ENCODE measurements around the gene CHST11.
"Not testable (repeated sequence)": the region's sequence is repeated elsewhere in the genome, so short reads cannot be mapped to it uniquely, and the experiment has no call there.

CHST11 gene

DNA sequence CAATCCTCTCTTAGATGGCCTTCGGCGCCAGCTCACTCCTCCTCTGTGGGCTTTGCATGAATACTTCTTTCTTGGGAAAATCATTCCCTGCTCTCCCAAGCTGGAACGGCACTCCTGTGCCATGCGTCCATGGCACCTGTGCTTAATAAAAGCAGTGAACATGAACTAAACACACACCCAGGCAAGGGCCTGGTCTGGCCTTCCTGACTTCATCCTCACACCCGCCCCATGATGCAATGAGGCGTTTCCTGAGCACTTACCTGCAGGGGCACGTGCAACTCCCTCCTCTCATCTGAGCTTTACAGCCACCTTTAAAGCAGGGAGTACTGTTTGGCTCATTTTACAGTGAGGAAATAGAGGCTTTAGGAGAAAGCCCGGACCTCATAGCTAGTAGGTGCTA, 281.6 kb downstream of the CHST11 start:
- H3K27ac Mint-ChIP-seq: no peak overlapping the region
- H3K27me3 Mint-ChIP-seq: no peaks in the 10 kb centered on the region
- peaks cover 3% of the 10 kb centered on the region for H3K36me3 Mint-ChIP-seq
- H3K4me3 Mint-ChIP-seq: no peak overlapping the region
- H3K9me3 Mint-ChIP-seq: no peaks in the 10 kb centered on the region
- peaks cover 68% of the 10 kb centered on the region for H3K4me1 Mint-ChIP-seq

DNA sequence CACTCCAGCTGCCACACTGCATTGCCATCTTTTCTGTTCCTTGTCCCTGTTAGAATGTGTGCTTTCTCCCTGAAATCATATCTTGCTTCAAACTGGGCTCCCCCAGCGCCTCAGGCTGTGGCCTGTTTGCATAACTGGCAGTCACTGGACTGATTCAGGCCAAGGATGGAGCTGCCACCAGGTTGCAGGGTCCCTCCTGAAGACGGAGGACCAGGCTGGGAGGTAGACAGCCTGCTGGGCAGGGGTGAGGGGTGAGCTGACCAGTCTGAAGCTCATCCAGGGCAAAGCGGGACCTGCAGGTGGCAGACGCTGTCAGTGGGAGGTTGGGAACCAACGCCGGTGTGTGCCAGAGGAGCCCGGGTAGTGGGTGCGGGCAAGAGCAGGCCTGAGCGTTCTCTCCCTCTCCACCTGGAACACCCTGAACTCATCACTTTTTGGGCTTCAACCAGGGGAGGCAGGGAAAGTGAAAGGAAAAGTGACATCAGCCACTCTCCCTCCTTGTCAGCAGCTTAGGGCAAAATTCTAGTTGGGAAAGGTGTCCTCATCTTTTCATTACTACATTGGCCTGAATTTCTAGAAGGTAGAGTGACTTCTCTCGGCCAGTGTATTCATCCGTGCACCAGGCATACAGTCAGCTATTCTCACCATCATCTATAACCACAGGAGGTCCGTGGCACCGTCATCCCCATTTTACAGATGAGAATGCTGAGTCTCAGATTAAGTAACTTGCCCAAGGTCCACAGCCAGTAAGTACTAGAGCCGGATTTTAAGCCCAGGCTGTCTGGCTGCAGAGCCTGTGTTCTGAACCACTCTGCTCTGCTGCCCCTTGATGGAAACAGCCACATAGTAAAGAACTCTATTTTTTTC, 282.3 kb downstream of the CHST11 start:
- Mint-ChIP-seq H3K4me3 (no peak overlapping the region), H3K36me3 (peaks cover 3% of the 10 kb centered on the region), H3K4me1 (peaks cover 65% of the 10 kb centered on the region), H3K27me3 (no peaks in the 10 kb centered on the region), H3K9me3 (no peaks in the 10 kb centered on the region), H3K27ac (no peak overlapping the region)

DNA sequence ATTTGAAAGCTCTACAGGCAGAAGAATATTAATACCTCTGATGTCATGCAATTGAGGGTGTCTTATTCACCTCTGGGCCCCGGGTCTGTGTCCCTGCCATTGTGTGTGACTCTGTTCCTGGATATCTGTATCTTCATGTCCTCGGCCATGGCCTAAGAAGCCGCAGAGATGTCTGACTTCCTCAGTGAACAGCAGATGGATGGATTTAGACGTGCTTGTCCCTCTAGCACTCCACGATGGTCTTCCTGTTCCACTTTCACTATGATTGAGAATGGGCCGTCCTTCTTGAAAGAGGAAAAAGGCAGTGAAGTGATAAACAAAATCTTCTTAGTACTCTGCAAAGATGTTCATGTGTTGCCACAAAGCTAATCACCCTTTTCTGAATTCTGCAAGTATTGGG, 283.9 kb downstream of the CHST11 start:
- no peak overlapping the region for H3K4me3 Mint-ChIP-seq
- H3K27me3 Mint-ChIP-seq: no peaks in the 10 kb centered on the region
- peaks cover 61% of the 10 kb centered on the region for H3K4me1 Mint-ChIP-seq
- no peaks in the 10 kb centered on the region for H3K9me3 Mint-ChIP-seq
- H3K36me3 Mint-ChIP-seq: peaks cover 3% of the 10 kb centered on the region
- H3K27ac Mint-ChIP-seq: peak overlapping the region; percentile 19

DNA sequence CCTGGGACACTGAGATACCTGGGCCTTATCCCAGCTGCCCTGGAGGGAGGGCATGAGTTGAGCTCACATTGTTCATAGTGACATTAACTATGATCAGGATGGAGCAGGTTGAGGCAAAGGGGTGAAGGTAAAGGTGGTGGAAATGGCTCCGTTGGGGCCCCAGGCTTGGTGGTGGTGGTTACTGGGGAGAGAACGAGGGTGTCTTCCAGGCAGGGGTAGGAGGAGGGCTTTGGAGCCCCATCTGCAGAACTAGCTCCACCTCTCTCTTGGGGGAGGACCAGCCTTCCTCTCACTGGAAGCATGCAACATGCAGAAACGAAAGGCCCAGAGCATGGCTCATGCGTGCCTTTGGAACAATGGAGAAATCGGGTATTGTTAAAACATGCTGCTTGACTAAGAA, 284.3 kb downstream of the CHST11 start:
- H3K9me3 Mint-ChIP-seq: no peaks in the 10 kb centered on the region
- peaks cover 62% of the 10 kb centered on the region for H3K4me1 Mint-ChIP-seq
- H3K36me3 Mint-ChIP-seq: peaks cover 3% of the 10 kb centered on the region
- peak overlapping the region; percentile 19 for H3K27ac Mint-ChIP-seq
- H3K4me3 Mint-ChIP-seq: no peak overlapping the region
- no peaks in the 10 kb centered on the region for H3K27me3 Mint-ChIP-seq

DNA sequence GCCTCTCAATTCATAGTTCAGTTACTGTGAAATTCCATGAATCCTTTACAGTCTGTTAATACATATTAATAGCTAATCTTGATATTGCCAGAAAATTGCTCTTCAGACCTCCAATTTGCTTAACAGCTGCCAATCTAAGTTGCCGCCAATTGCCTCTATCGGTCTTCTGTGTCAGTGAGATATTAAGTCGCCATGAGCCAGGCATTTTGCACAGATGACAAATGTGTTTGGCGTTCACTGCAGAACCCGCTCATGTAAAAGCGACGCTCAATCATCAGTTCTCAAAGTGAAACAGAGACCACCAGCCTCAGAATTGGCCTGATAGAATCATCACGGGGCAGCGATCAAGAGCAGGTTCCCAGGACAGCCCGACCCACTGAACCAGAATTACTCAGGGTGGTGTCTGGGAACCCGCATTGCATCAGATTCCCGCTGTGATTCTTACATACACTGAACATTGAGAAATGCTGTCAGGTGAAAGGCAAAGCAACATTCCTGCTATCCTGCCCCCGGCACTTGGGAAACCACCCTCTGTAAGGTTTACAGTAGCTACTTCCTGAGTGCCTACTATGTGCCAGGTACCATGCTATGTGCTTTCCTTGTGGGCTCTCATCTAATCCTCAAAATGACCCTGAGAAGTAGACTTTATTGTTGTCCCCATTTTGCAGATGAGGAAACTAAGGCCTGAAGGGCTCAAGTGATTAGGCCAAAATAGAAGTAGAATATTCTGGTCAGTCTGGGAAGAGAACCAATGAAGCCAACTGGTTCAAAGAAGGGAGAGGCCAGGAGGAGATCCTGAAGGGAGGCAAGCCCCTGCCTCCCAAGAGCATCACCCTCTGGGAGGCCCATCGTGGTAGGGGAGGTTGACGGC, 285.0 kb downstream of the CHST11 start:
- H3K4me3 Mint-ChIP-seq: no peak overlapping the region
- H3K9me3 Mint-ChIP-seq: no peaks in the 10 kb centered on the region
- no peak overlapping the region for H3K27ac Mint-ChIP-seq
- H3K36me3 Mint-ChIP-seq: peaks cover 3% of the 10 kb centered on the region
- H3K4me1 Mint-ChIP-seq: peaks cover 64% of the 10 kb centered on the region
- no peaks in the 10 kb centered on the region for H3K27me3 Mint-ChIP-seq

DNA sequence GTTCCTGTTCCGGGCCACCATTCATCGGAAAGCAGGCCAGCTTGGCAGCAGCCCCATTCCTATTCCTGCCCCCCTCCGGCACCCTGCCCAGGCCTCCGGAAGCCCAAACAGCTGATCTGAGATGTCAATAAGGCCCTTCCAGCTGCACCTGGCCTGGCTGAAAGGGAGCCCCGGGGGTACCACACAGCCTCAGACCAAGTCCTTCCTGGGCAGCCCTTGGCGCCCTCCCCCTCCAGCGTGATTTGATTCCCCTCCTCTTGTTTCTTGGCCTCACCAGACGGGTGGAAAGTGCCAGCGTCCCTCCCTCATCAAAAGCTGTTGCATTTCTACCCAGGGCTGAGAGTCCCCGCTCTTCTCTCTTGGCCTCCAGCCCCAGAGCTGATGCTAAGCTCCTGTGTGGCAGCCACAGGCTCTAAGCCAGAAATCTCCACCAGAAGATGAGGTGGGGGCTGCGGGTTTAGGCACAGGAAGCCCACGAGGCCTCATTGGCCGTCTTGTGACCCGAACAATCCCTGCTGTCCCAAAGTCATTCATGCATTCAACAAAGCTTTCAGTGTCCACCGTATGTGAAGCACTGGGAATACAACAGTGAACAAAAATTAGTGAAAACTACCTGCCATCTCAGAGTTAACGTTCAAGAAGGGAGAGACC, 285.9 kb downstream of the CHST11 start:
- no peak overlapping the region for H3K4me3 Mint-ChIP-seq

DNA sequence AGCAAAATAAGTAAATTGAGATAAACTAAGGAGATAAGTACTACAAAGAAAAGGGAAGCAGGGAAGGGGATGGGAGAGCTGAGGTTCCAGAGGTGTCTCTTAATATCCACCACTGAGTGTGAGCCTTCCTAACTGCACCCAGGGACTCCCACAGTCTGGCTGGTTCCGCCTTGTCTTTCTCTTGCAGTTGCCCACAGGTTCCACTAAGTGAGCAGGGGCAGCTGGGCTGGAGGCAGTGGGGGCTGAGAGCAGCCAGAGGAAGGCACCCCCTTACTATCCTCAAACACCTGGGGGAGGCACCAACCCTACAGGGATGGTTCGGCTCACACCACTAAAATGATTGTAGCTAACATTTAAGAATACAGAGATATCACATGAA, 286.4 kb downstream of the CHST11 start:
- Mint-ChIP-seq H3K4me1 (peaks cover 65% of the 10 kb centered on the region), H3K4me3 (no peak overlapping the region)

More for the DNA sequence above, 285.9 kb downstream of the CHST11 start:
- Mint-ChIP-seq H3K27me3 (no peaks in the 10 kb centered on the region), H3K9me3 (no peaks in the 10 kb centered on the region), H3K27ac (peak overlapping the region; percentile 53), H3K36me3 (peaks cover 3% of the 10 kb centered on the region), H3K4me1 (peaks cover 64% of the 10 kb centered on the region)

DNA sequence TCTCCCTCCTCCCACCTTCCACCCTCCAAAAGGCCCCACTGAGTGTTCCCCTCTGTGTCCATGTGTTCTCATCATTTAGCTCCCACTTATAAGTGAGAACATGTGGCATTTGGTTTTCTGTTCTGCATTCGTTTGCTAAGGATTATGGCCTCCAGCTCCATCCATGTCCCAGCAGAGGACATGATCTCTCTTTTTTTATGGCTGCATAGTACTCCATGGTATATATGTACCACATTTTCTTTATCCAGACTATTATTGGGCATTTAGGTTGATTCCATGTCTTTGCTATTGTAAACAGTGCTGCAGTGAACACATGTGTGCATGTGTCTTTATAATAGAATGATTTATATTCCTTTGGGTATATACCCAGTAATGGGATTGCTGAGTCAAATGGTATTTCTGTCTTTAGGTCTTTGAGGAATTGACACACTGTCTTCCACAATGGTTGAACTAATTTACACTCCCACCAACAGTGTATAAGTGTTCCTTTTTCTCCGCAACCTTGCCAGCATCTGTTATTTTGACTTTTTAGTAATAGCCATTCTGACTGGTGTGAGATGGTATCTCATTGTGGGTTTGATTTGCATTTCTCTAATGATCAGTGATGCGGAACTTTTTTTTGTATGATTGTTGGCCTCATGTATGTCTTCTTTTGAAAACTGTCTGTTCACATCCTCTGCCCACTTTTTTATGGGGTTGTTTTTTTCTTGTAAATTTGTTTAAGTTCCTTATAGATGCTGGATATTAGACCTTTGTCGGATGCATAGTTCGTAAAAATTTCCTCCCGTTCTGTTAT, 287.2 kb downstream of the CHST11 start:
- not testable (repeated sequence) for H3K27me3 Mint-ChIP-seq, H3K9me3 Mint-ChIP-seq, H3K27ac Mint-ChIP-seq, H3K36me3 Mint-ChIP-seq, H3K4me3 Mint-ChIP-seq
- peaks cover 62% of the 10 kb centered on the region for H3K4me1 Mint-ChIP-seq

More for the DNA sequence above, 286.4 kb downstream of the CHST11 start:
- Mint-ChIP-seq H3K36me3 (peaks cover 3% of the 10 kb centered on the region), H3K27me3 (no peaks in the 10 kb centered on the region), H3K9me3 (no peaks in the 10 kb centered on the region), H3K27ac (peak overlapping the region; percentile 53)

DNA sequence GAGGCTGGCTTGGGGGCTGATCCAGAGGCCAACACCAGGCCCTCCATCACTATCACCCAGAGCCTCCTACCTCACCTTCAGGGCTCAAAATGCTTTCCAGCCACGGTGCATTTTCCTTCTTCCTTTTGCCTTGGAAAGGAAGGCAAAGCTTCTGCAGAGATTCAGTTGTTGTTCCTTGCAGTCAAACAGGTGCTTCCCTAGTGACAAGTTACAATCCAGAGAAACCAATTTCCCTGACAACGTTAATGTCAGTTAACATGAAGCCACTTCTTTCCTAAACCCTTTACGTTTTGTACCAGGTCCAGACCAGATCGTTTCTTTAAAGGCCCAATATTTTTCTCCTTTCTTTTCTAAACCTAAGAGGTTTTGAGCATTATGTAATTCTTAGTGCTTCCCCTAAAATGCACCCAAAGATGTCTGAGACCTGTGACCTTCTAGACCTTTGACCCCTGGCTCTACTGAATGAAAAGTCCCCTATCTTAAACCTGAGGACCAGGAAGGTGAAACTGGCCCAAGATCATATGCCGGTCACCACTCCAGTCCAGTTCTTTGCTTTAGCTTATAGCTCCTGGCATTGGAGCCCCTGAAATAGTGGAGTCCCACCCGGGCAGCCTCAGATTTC, 289.8 kb downstream of the CHST11 start:
- Mint-ChIP-seq H3K27me3 (no peaks in the 10 kb centered on the region), H3K4me3 (no peak overlapping the region), H3K36me3 (peaks cover 2% of the 10 kb centered on the region), H3K27ac (no peak overlapping the region), H3K4me1 (peaks cover 50% of the 10 kb centered on the region), H3K9me3 (no peaks in the 10 kb centered on the region)

DNA sequence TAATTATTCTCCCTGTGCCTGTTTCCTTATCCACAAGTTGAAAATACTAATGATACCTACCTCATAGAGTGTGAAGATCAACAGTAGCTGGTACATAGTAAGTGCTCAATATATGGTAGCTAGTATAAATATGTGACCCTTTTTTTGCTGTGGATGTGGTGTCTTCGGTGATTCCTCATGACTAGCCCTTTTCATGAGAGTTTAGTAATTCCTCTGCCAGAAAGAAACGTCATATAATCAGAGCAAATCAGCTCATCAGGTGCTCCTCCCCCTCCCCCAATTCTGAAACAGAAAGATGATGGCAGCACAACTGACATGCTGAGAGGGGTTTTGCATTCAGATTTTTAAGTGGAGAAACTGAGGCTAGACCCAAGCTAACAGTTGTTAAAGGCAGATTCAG, 290.6 kb downstream of the CHST11 start:
- H3K4me1 Mint-ChIP-seq: peaks cover 50% of the 10 kb centered on the region
- no peaks in the 10 kb centered on the region for H3K27me3 Mint-ChIP-seq
- H3K9me3 Mint-ChIP-seq: no peaks in the 10 kb centered on the region
- H3K27ac Mint-ChIP-seq: no peak overlapping the region
- H3K36me3 Mint-ChIP-seq: peaks cover 2% of the 10 kb centered on the region
- peak overlapping the region; percentile 34 for H3K4me3 Mint-ChIP-seq

DNA sequence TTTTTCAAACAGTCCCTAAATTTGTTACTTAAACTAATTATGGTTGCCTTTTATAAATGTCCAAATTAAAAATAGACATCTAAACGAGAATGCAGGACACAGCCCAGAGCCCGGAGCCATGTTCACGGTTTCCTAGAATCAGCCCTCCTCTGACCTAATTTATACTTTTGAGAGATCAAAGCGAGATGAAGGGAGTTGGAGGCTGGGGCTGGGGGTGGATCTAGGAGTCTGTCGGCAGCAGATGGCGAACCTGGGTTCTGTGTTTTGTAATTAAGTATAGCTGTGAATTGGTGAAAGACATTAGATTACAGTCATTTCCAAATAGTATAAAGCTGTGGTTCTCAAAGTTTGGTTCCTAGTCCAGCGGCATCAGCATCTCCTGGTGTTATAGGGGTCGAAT, 291.2 kb downstream of the CHST11 start:
- H3K4me1 Mint-ChIP-seq: peaks cover 50% of the 10 kb centered on the region

DNA sequence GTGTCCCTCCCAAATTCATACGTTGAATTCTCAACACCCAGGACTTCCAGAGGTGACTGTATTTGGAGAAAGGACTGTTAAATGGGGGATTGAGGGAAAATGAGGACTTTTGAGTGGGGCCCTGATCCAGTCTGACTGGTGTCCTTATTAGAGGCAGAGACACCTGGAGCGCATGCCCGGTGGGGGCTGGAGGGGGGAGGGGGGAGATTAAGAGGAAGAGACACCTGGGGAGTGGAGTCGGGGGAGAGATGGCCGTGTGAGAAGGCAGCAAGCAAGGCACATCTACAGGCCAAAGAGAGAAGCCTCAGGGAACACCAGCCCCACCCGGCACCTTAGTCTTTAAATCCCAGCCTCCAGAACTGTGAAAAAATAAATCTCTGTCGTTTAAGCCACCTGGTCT, 291.6 kb downstream of the CHST11 start:
- H3K27me3 Mint-ChIP-seq: no peaks in the 10 kb centered on the region
- H3K27ac Mint-ChIP-seq: no peak overlapping the region
- H3K36me3 Mint-ChIP-seq: no peaks in the 10 kb centered on the region
- no peak overlapping the region for H3K4me3 Mint-ChIP-seq
- peaks cover 50% of the 10 kb centered on the region for H3K4me1 Mint-ChIP-seq
- H3K9me3 Mint-ChIP-seq: no peaks in the 10 kb centered on the region

More for the DNA sequence above, 291.2 kb downstream of the CHST11 start:
- Mint-ChIP-seq H3K9me3 (no peaks in the 10 kb centered on the region), H3K27me3 (no peaks in the 10 kb centered on the region), H3K27ac (no peak overlapping the region), H3K36me3 (peaks cover 1% of the 10 kb centered on the region), H3K4me3 (peak overlapping the region; percentile 40)

DNA sequence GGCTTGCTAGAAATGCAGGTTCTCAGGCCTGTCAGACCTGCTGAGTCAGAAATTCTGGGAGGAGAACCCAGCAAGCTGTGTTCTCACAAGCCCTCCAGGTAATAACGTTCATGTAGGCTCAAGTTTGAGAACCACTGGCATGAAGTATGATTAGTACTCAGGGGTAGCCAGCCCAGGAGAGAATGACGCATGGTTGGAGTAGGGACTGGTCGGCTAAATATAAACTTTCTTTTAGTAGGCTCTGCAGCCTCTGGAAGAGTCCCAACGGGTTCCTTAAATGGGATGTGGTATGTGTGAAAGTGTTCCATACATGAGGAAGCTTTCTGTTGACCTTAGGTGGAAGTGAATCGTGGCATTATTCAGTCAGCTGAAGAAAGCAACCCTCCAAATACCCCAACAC, 292.0 kb downstream of the CHST11 start:
- no peaks in the 10 kb centered on the region for H3K27me3 Mint-ChIP-seq
- H3K27ac Mint-ChIP-seq: no peak overlapping the region
- H3K4me3 Mint-ChIP-seq: no peak overlapping the region
- H3K9me3 Mint-ChIP-seq: no peaks in the 10 kb centered on the region
- H3K36me3 Mint-ChIP-seq: no peaks in the 10 kb centered on the region
- peaks cover 50% of the 10 kb centered on the region for H3K4me1 Mint-ChIP-seq

DNA sequence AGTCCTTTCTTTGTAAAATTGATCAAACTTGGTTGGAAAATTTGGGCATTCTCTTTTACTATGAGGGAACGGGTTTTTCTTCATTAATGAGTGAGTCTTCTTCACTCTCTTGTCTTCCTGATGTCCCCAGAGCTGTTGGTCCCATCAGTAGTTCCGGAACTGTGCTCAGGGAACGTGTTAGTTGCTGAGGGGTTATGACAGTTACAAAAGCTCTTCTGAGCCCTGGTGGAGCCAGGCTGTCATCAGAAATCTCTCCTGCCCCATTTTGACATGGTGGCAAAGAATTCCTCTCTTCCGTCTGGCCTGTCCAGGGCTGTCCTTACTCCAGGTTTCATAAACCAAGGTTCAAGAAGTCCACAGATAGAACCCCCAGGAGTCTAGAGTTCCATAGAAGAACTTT, 292.8 kb downstream of the CHST11 start:
- no peak overlapping the region for H3K27ac Mint-ChIP-seq
- H3K27me3 Mint-ChIP-seq: no peaks in the 10 kb centered on the region
- H3K36me3 Mint-ChIP-seq: no peaks in the 10 kb centered on the region
- no peaks in the 10 kb centered on the region for H3K9me3 Mint-ChIP-seq
- H3K4me3 Mint-ChIP-seq: no peak overlapping the region
- peaks cover 48% of the 10 kb centered on the region for H3K4me1 Mint-ChIP-seq

DNA sequence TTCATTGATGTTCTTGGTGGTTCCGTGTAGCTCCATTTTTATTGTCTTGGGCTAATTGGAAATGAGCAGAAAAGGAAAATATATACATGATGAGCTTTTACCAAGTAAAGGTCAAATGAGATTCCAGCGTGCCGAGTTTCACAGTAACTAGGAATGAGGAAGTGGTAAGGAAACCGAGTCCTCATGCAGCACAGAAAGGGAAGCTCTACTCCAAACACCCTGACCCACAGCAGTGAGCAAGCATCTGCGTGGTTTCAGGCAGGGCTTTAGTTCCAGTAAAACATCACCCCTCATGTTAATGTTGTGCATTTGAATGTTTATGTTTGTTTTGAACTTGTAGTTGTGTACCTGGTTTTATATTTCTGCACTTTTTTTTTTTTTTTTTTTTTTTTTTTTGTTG, 293.3 kb downstream of the CHST11 start:
- Mint-ChIP-seq H3K4me3 (no peak overlapping the region), H3K27me3 (no peaks in the 10 kb centered on the region), H3K4me1 (peaks cover 47% of the 10 kb centered on the region), H3K9me3 (no peaks in the 10 kb centered on the region), H3K36me3 (no peaks in the 10 kb centered on the region), H3K27ac (peak overlapping the region; percentile 13)

Measured in activated naive CD4-positive, alpha-beta T cell treated with anti-CD3 and anti-CD28 coated beads, Interleukin-2, amount 50 U/mL, for 24 hours (primary cell).